NT2/D1 (cell line): ENCODE data around the gene SLC16A12.

Experiments
- YY1 ChIP-seq: IDR thresholded peaks from 2 replicates; pipeline ENCODE4 v1.6.1; 2011; ENCODE audit not compliant: insufficient read length, insufficient read depth
- ZNF274 ChIP-seq: IDR thresholded peaks from 2 replicates; pipeline ENCODE4 v1.6.1; 2011; ENCODE audit warnings: mild to moderate bottlenecking, low read depth, low read length

DNA sequence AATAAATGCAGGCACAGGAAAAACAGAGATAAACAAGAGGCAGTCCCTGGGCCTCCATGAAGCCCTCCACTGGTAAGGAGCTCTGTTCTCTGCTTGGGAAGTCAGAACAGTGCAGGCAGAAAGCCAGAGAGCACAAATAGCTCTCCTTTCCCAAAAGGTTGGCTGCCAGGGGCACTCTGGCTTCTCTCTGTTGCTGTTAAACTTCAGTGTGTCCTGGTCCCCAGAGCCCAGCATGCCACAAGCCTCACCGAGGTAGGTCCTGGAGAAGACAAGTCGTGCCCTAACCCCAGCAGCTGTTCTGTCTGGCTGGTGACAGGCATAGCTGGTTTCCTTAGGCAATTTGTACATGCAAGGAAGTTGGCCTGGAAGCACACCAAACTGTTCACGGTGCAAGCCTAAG, 17.3 kb downstream of the SLC16A12 start:
- TF ChIP-seq YY1: no peak
- TF ChIP-seq ZNF274: no peak
